ENCODE results near the gene MUC6.

MUC6 gene

GRCh38 chr11:1008803-1009145 lies 27.7 kb downstream of the MUC6 start:
- Mint-ChIP-seq H3K4me1 (no peaks in the 10 kb centered on the region), H3K27ac (ENCODE audit: low read depth) (no peak overlapping the region), H3K4me3 (no peak overlapping the region), H3K9me3 (no peaks in the 10 kb centered on the region), H3K36me3 (ENCODE audit: insufficient read depth) (peaks cover 22% of the 10 kb centered on the region), H3K27me3 (no peaks in the 10 kb centered on the region)
- ATAC-seq (replicated peaks; ENCODE audit: extremely low read depth, poor library complexity, severe bottlenecking): no peak
- DNase-seq (ENCODE audit: low spot score in 2 of 2): no peak

- H3K27ac Mint-ChIP-seq (ENCODE audit: low read depth): no peak overlapping the region
- no peaks in the 10 kb centered on the region for H3K9me3 Mint-ChIP-seq
- H3K4me3 Mint-ChIP-seq: no peak overlapping the region
- H3K36me3 Mint-ChIP-seq (ENCODE audit: insufficient read depth): peaks cover 22% of the 10 kb centered on the region
- DNase-seq (ENCODE audit: low spot score in 2 of 2): no peak
- no peaks in the 10 kb centered on the region for H3K27me3 Mint-ChIP-seq
- no peaks in the 10 kb centered on the region for H3K4me1 Mint-ChIP-seq
- no peak for ATAC-seq (replicated peaks; ENCODE audit: extremely low read depth, poor library complexity, severe bottlenecking)
Observed at GRCh38 chr11:1008001-1008802, 28.3 kb downstream of the MUC6 start.

GRCh38 chr11:1007279-1007678 lies 29.2 kb downstream of the MUC6 start:
- ATAC-seq (replicated peaks; ENCODE audit: extremely low read depth, poor library complexity, severe bottlenecking) (no peak), DNase-seq (ENCODE audit: low spot score in 2 of 2) (no peak)
- Mint-ChIP-seq H3K4me3 (no peak overlapping the region), H3K4me1 (no peaks in the 10 kb centered on the region), H3K36me3 (ENCODE audit: insufficient read depth) (peaks cover 22% of the 10 kb centered on the region), H3K9me3 (no peaks in the 10 kb centered on the region), H3K27ac (ENCODE audit: low read depth) (no peak overlapping the region), H3K27me3 (no peaks in the 10 kb centered on the region)

GRCh38 chr11:1006762-1007161 lies 29.8 kb downstream of the MUC6 start:
- no peaks in the 10 kb centered on the region for H3K4me1 Mint-ChIP-seq
- H3K27me3 Mint-ChIP-seq: no peaks in the 10 kb centered on the region
- H3K4me3 Mint-ChIP-seq: no peak overlapping the region
- peaks cover 22% of the 10 kb centered on the region for H3K36me3 Mint-ChIP-seq (ENCODE audit: insufficient read depth)
- H3K27ac Mint-ChIP-seq (ENCODE audit: low read depth): no peak overlapping the region
- no peaks in the 10 kb centered on the region for H3K9me3 Mint-ChIP-seq
- ATAC-seq (replicated peaks; ENCODE audit: extremely low read depth, poor library complexity, severe bottlenecking) (no peak), DNase-seq (ENCODE audit: low spot score in 2 of 2) (no peak)

- no peaks in the 10 kb centered on the region for H3K27me3 Mint-ChIP-seq
- no peaks in the 10 kb centered on the region for H3K9me3 Mint-ChIP-seq
- no peak for ATAC-seq (replicated peaks; ENCODE audit: extremely low read depth, poor library complexity, severe bottlenecking)
- no peak for DNase-seq (ENCODE audit: low spot score in 2 of 2)
- no peak overlapping the region for H3K27ac Mint-ChIP-seq (ENCODE audit: low read depth)
- H3K4me3 Mint-ChIP-seq: no peak overlapping the region
- no peaks in the 10 kb centered on the region for H3K4me1 Mint-ChIP-seq
- peaks cover 23% of the 10 kb centered on the region for H3K36me3 Mint-ChIP-seq (ENCODE audit: insufficient read depth)
Observed at GRCh38 chr11:1005928-1006327, 30.6 kb downstream of the MUC6 start.

GRCh38 chr11:1003159-1003558 lies 33.4 kb downstream of the MUC6 start:
- ATAC-seq (replicated peaks; ENCODE audit: extremely low read depth, poor library complexity, severe bottlenecking): no peak
- DNase-seq (ENCODE audit: low spot score in 2 of 2): no peak
- no peaks in the 10 kb centered on the region for H3K4me1 Mint-ChIP-seq
- H3K9me3 Mint-ChIP-seq: no peaks in the 10 kb centered on the region
- H3K27me3 Mint-ChIP-seq: no peaks in the 10 kb centered on the region
- H3K27ac Mint-ChIP-seq (ENCODE audit: low read depth): no peak overlapping the region
- no peak overlapping the region for H3K4me3 Mint-ChIP-seq
- H3K36me3 Mint-ChIP-seq (ENCODE audit: insufficient read depth): peaks cover 26% of the 10 kb centered on the region

GRCh38 chr11:1002406-1002984 lies 34.0 kb downstream of the MUC6 start:
- Mint-ChIP-seq H3K27me3 (no peaks in the 10 kb centered on the region), H3K9me3 (no peaks in the 10 kb centered on the region), H3K4me1 (no peaks in the 10 kb centered on the region), H3K36me3 (ENCODE audit: insufficient read depth) (peaks cover 26% of the 10 kb centered on the region), H3K27ac (ENCODE audit: low read depth) (no peak overlapping the region), H3K4me3 (no peak overlapping the region)
- no peak for DNase-seq (ENCODE audit: low spot score in 2 of 2)
- ATAC-seq (replicated peaks; ENCODE audit: extremely low read depth, poor library complexity, severe bottlenecking): no peak

GRCh38 chr11:1001617-1002405 lies 34.7 kb downstream of the MUC6 start:
- Mint-ChIP-seq H3K4me1 (no peaks in the 10 kb centered on the region), H3K4me3 (no peak overlapping the region), H3K27me3 (no peaks in the 10 kb centered on the region), H3K9me3 (no peaks in the 10 kb centered on the region), H3K36me3 (ENCODE audit: insufficient read depth) (peaks cover 26% of the 10 kb centered on the region), H3K27ac (ENCODE audit: low read depth) (no peak overlapping the region)
- DNase-seq (ENCODE audit: low spot score in 2 of 2) (no peak), ATAC-seq (replicated peaks; ENCODE audit: extremely low read depth, poor library complexity, severe bottlenecking) (no peak)

- Mint-ChIP-seq H3K4me3 (no peak overlapping the region), H3K4me1 (peaks cover 10% of the 10 kb centered on the region), H3K27ac (ENCODE audit: low read depth) (peak overlapping the region; percentile 68), H3K9me3 (no peaks in the 10 kb centered on the region), H3K36me3 (ENCODE audit: insufficient read depth) (peaks cover 24% of the 10 kb centered on the region), H3K27me3 (no peaks in the 10 kb centered on the region)
- DNase-seq (ENCODE audit: low spot score in 2 of 2) (no peak), ATAC-seq (replicated peaks; ENCODE audit: extremely low read depth, poor library complexity, severe bottlenecking) (no peak)
Observed at GRCh38 chr11:1000357-1001278, 35.9 kb downstream of the MUC6 start.

GRCh38 chr11:999009-999408 lies 37.5 kb downstream of the MUC6 start:
- ATAC-seq (replicated peaks; ENCODE audit: extremely low read depth, poor library complexity, severe bottlenecking): no peak

GRCh38 chr11:997907-998306 lies 38.6 kb downstream of the MUC6 start:
- Mint-ChIP-seq H3K27ac (ENCODE audit: low read depth) (no peak overlapping the region), H3K27me3 (no peaks in the 10 kb centered on the region), H3K9me3 (no peaks in the 10 kb centered on the region), H3K4me3 (no peak overlapping the region), H3K4me1 (peaks cover 17% of the 10 kb centered on the region), H3K36me3 (ENCODE audit: insufficient read depth) (peaks cover 17% of the 10 kb centered on the region)
- no peak for ATAC-seq (replicated peaks; ENCODE audit: extremely low read depth, poor library complexity, severe bottlenecking)
- DNase-seq (ENCODE audit: low spot score in 2 of 2): no peak

More at GRCh38 chr11:999009-999408, 37.5 kb downstream of the MUC6 start:
- peaks cover 15% of the 10 kb centered on the region for H3K36me3 Mint-ChIP-seq (ENCODE audit: insufficient read depth)
- H3K27me3 Mint-ChIP-seq: no peaks in the 10 kb centered on the region
- no peak for DNase-seq (ENCODE audit: low spot score in 2 of 2)
- no peaks in the 10 kb centered on the region for H3K9me3 Mint-ChIP-seq
- H3K4me1 Mint-ChIP-seq: peaks cover 17% of the 10 kb centered on the region
- H3K4me3 Mint-ChIP-seq: no peak overlapping the region
- H3K27ac Mint-ChIP-seq (ENCODE audit: low read depth): no peak overlapping the region

GRCh38 chr11:996681-997080 lies 39.8 kb downstream of the MUC6 start:
- peaks cover 17% of the 10 kb centered on the region for H3K4me1 Mint-ChIP-seq
- DNase-seq (ENCODE audit: low spot score in 2 of 2): no peak
- H3K9me3 Mint-ChIP-seq: no peaks in the 10 kb centered on the region
- H3K4me3 Mint-ChIP-seq: no peak overlapping the region
- peaks cover 19% of the 10 kb centered on the region for H3K36me3 Mint-ChIP-seq (ENCODE audit: insufficient read depth)
- H3K27me3 Mint-ChIP-seq: no peaks in the 10 kb centered on the region
- no peak for ATAC-seq (replicated peaks; ENCODE audit: extremely low read depth, poor library complexity, severe bottlenecking)
- peak overlapping the region; percentile 81 for H3K27ac Mint-ChIP-seq (ENCODE audit: low read depth)
